Measurements from ENCODE around the gene SDF2.

- TF ChIP-seq POLR2A (IDR thresholded peaks at IDR 0.05; ENCODE audit: low read depth, low read length) (peak; percentile 95), RFX5 (IDR thresholded peaks at IDR 0.05; ENCODE audit: low read depth, low read length) (no peak; the same call in 1 of the 2 replicates), MAFK (IDR thresholded peaks at IDR 0.05; ENCODE audit: low read depth, low read length) (peak; percentile 40; the same call in 1 of the 2 replicates)
- TF ChIP-seq, protein P1, sequence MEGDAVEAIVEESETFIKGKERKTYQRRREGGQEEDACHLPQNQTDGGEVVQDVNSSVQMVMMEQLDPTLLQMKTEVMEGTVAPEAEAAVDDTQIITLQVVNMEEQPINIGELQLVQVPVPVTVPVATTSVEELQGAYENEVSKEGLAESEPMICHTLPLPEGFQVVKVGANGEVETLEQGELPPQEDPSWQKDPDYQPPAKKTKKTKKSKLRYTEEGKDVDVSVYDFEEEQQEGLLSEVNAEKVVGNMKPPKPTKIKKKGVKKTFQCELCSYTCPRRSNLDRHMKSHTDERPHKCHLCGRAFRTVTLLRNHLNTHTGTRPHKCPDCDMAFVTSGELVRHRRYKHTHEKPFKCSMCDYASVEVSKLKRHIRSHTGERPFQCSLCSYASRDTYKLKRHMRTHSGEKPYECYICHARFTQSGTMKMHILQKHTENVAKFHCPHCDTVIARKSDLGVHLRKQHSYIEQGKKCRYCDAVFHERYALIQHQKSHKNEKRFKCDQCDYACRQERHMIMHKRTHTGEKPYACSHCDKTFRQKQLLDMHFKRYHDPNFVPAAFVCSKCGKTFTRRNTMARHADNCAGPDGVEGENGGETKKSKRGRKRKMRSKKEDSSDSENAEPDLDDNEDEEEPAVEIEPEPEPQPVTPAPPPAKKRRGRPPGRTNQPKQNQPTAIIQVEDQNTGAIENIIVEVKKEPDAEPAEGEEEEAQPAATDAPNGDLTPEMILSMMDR (conservative IDR thresholded peaks at IDR 0.05; ENCODE audit: low read depth, low read length) = no peak
Observed at GRCh38 chr17:28598799-28599310, 62.9 kb downstream of the SDF2 start, which contains the start of gene SPAG5.
